ENCODE measurements around the gene GNL2.

DNA sequence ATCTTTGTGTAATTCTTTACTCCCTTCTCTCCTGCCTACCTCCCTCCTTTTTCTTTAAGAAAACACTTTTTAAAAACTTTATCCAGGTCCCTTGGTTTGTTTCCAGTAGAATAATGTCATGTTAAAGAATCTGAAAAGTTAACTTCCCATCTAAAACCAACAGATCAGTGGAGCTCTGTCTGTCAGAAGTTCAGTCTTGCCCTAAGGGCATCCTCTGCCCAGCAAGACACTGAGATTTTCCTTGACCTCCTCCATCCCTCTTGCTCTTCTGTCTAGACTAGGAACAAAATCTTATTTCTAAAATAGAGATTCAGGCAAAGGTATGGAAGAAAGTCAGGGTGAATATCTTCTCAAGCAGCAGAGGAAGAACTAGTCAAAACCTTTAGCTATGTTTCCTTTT, 5.7 kb upstream of the GNL2 start:
- TF ChIP-seq CTCF (IDR thresholded peaks at IDR 0.05; ENCODE audit: low read depth, low read length, poor library complexity, severe bottlenecking), result no peak
- TF ChIP-seq EZH2phosphoT487 (IDR thresholded peaks at IDR 0.05; ENCODE audit: borderline replicate concordance, low read length), result no peak

All from DOHH2 (cell line).